Adipocyte (in vitro differentiated cells): Measurements from ENCODE around the gene RUNX3.

Experiments used
- DNase-seq: peaks from one replicate; pipeline ENCODE4 v3.0.0-alpha.2; 2015; ENCODE audit warnings: low read depth
- H3K27me3 ChIP-seq: replicated peaks from 2 replicates; pipeline ENCODE4 v1.7.0; 2013; ENCODE audit warnings: mild to moderate bottlenecking, low read length, moderate library complexity; ENCODE audit not compliant: control insufficient read depth, insufficient read depth
- H3K36me3 ChIP-seq: 2 replicates; pipeline ENCODE4 v1.7.0; 2013; ENCODE audit warnings: low read length, mild to moderate bottlenecking, moderate library complexity; ENCODE audit not compliant: control insufficient read depth, insufficient read depth, severe bottlenecking
- H3K4me1 ChIP-seq: 2 replicates; pipeline ENCODE4 v1.7.0; 2013; ENCODE audit warnings: mild to moderate bottlenecking, low read length, moderate library complexity; ENCODE audit not compliant: control insufficient read depth, insufficient read depth
- H3K4me3 ChIP-seq: 2 replicates; pipeline ENCODE4 v1.7.0; 2013; ENCODE audit warnings: mild to moderate bottlenecking, low read length, moderate library complexity
- H3K9ac ChIP-seq: 2 replicates; pipeline ENCODE4 v1.7.0; 2013; ENCODE audit warnings: mild to moderate bottlenecking, low read length, moderate library complexity
- H3K9me3 ChIP-seq: 2 replicates; pipeline ENCODE4 v1.7.0; 2013; ENCODE audit warnings: mild to moderate bottlenecking, low read length, moderate library complexity; ENCODE audit not compliant: control insufficient read depth

Gene RUNX3

GRCh38 chr1:24952413-24952841, 22.4 kb upstream of the RUNX3 start:
- DNase-seq, result no peak
- Histone ChIP-seq H3K27me3 (peaks cover 32% of the 10 kb centered on the region), H3K4me3 (no peak overlapping the region), H3K4me1 (no peaks in the 10 kb centered on the region), H3K36me3 (no peaks in the 10 kb centered on the region), H3K9me3 (no peaks in the 10 kb centered on the region), H3K9ac (no peak overlapping the region)

GRCh38 chr1:24951810-24952412, 21.8 kb upstream of the RUNX3 start:
- no peaks in the 10 kb centered on the region for H3K4me1 ChIP-seq
- no peak overlapping the region for H3K4me3 ChIP-seq
- DNase-seq, result no peak
- H3K27me3 ChIP-seq, result peaks cover 26% of the 10 kb centered on the region
- H3K36me3 ChIP-seq, result no peaks in the 10 kb centered on the region
- H3K9ac ChIP-seq, result no peak overlapping the region
- no peaks in the 10 kb centered on the region for H3K9me3 ChIP-seq

DNA sequence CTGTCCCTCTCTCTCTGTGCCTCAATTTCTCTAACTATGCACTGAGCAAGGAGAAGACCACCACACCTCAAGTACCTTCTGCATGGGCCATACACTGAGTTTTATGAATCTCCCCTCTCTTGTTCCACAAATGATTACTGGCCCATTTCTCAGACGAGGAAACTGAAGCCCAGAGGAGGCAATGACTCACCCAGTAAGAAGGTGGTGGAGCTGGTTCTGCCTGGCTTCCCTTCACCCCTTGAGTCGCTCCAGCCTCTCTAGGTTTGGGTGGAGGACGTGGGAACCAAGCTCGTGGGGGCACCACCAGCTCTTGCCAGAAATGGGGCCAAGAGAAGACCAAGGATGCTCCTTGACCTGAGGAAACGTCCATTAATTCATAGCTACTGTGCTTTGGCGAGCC, 21.3 kb upstream of the RUNX3 start:
- H3K4me3 ChIP-seq, result no peak overlapping the region
- H3K27me3 ChIP-seq, result peaks cover 27% of the 10 kb centered on the region
- H3K9me3 ChIP-seq, result no peaks in the 10 kb centered on the region
- H3K4me1 ChIP-seq, result no peaks in the 10 kb centered on the region
- no peaks in the 10 kb centered on the region for H3K36me3 ChIP-seq
- DNase-seq, result no peak
- H3K9ac ChIP-seq, result no peak overlapping the region

- H3K9me3 ChIP-seq, result no peaks in the 10 kb centered on the region
- H3K4me3 ChIP-seq, result no peak overlapping the region
- no peaks in the 10 kb centered on the region for H3K36me3 ChIP-seq
- H3K4me1 ChIP-seq, result no peaks in the 10 kb centered on the region
- H3K27me3 ChIP-seq, result peaks cover 11% of the 10 kb centered on the region
- no peak overlapping the region for H3K9ac ChIP-seq
- no peak for DNase-seq
Observed at GRCh38 chr1:24949331-24949881, 19.3 kb upstream of the RUNX3 start.

DNA sequence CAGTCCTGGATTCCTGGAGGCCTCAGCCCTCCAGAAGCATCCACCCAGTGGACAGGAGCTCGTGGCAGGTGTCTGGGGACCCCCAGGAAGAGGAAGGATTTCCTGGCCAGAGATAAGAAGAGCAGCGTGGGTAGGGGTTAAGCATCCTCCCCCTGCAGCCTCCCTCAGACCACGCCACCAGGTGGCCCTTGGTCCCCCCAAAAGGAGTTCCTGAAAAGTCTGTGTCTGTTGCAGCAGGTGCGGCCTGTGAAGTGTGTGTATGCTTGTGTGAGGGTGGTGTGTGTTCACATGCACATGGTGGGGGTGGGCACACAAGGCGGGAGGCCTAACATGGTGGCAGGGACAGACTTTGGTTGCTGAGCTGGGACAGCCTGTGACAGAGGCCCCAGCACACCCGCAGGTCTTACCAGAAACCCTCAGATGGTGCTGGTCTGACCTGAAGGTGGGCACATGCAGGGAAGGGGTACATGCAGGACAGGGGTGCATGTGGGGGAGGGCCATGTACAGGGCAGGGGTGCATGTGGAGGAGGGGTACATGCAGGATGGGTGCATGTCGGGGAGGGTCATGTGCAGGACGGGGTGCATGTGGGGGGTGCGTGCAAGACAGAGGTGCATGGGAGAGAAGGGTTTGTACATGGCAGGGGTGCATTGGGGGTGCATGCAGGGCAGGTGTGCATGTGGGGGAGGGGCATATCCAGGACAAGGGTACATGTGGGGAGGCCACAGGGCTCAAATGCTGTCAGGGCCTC, 18.2 kb upstream of the RUNX3 start:
- H3K36me3 ChIP-seq, result no peaks in the 10 kb centered on the region
- no peak overlapping the region for H3K4me3 ChIP-seq
- no peak for DNase-seq
- H3K4me1 ChIP-seq, result no peaks in the 10 kb centered on the region
- no peak overlapping the region for H3K9ac ChIP-seq
- no peaks in the 10 kb centered on the region for H3K9me3 ChIP-seq
- peaks cover 12% of the 10 kb centered on the region for H3K27me3 ChIP-seq

DNA sequence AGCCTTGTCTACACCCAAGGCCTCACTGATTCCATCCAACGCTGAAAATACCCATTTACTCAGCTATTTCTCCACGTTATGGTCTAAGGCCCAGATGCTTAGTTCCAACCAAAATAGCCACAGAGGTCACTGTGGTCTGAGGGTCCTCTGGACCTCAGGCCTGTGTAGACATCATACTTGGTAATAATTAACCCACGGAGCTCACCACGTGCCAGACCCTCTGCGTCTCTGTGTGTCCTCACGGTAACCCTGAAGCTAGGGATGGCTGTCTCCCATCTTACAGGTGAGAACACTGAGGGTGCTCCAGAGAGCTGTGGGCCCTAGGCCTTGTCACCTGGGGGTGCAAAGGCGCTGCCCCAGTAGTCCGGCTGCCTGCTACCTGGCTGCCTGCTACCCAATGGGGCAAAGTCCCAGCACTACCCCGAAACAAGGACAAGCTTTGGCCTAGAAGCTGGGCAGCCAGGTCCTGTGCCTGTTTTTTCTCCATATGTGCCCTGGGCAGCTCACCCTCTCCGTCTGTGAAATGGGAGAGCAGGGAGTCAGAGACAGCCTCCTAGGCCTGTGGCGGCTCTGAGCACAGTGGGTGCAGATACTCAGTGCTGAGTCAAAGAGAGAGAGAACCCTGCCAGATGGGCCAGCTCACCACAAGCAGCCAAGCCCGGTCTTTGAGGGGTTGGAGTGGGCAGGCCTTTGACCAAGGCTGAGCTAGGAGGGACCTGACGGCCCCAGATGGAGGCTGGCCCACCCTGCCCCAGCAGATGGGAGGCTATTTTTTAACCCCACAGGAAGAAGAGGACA, 17.0 kb upstream of the RUNX3 start:
- Histone ChIP-seq H3K27me3 (peaks cover 20% of the 10 kb centered on the region), H3K4me1 (no peaks in the 10 kb centered on the region), H3K9ac (no peak overlapping the region), H3K4me3 (no peak overlapping the region), H3K36me3 (no peaks in the 10 kb centered on the region), H3K9me3 (no peaks in the 10 kb centered on the region)
- no peak for DNase-seq

DNA sequence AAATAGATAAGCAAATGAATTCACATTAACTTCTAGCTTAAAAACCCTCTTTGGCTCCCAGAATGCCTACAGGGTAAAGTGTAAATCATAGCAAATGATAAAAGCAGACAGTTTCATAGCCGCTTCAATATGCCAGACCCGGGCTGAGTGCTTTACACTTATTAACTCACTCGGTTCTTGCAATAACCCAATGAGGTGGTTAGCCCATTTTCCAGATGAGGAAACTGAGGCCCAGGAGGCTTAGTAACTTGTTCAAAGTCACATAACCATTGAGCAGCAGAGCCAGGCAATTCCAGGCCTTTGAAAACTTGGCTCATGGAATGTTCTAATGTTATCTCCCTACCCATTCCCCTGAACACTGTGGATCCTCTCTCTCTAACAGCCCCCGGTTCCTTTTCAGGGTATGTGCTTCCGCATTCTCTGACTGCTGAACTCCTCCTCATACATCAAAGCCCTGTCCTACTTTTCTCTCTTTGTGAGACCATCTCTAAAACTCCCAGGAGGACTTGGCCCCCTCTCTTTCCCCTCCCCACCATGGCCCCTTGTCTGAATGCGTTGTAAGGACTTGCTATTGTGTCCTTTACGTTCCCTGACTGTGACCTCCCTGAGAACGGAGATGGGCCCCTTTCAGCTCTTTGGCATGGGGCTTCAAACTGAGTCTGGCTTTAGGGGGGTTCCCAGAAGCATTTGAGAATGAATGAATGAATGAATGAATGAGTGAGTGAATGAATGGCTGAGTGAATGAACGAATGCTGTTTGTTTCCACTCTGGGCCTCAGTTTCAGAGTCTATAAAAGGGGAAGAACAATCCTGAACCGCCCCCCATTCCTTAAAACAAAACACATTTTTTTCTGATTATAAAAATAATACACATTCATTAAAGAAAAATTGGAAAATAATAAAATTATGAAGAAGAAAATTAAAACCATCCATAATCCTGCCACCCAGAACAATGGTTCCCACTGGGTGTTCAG, 15.6 kb upstream of the RUNX3 start:
- Histone ChIP-seq H3K9ac (no peak overlapping the region), H3K4me1 (no peaks in the 10 kb centered on the region), H3K36me3 (no peaks in the 10 kb centered on the region), H3K27me3 (peaks cover 29% of the 10 kb centered on the region), H3K4me3 (no peak overlapping the region), H3K9me3 (no peaks in the 10 kb centered on the region)
- DNase-seq, result no peak

DNA sequence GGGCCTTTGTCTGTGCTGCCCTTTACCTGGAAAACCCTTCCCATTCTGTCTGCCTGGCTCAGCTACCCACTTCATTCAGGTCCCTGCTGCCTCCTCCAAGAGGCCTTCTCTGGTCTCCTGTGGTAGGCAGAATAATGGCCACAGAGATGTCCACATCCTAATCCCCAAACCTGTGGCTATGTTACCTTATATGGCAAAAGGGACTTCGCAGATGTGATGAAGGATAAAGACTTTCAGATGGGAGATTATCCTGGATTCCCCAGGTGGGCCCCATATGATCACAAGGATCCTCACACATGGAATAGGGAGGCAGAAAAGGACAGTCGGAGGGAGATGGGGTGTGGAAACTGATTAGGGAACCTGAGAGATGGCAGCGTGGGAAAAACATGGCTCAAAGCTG, 14.2 kb upstream of the RUNX3 start:
- Histone ChIP-seq H3K9ac (no peak overlapping the region), H3K27me3 (peaks cover 33% of the 10 kb centered on the region), H3K36me3 (no peaks in the 10 kb centered on the region), H3K9me3 (no peaks in the 10 kb centered on the region), H3K4me3 (no peak overlapping the region), H3K4me1 (no peaks in the 10 kb centered on the region)
- no peak for DNase-seq

DNA sequence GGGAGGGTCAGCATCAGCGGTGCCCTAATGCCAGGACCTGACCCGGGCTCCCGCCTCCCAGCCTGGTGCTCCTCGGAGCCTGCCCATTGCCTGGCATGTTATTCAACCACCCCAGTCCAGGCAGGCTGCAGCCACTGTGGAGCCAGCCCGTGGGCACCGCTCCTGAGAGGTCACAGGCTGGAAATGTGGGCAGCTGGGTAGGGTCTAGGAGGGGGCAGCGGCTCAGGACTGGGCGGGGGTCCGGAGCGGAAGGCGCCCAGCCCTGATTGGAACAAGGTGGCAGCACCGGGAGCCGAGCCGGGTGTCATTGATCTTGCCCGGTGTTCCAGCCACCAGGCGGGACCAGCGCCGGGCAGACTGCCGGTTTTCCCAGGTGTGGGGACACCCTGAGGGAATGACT, 12.7 kb upstream of the RUNX3 start:
- Histone ChIP-seq H3K9me3 (no peaks in the 10 kb centered on the region), H3K4me1 (no peaks in the 10 kb centered on the region), H3K27me3 (peaks cover 38% of the 10 kb centered on the region), H3K9ac (no peak overlapping the region), H3K36me3 (no peaks in the 10 kb centered on the region), H3K4me3 (no peak overlapping the region)
- no peak for DNase-seq

DNA sequence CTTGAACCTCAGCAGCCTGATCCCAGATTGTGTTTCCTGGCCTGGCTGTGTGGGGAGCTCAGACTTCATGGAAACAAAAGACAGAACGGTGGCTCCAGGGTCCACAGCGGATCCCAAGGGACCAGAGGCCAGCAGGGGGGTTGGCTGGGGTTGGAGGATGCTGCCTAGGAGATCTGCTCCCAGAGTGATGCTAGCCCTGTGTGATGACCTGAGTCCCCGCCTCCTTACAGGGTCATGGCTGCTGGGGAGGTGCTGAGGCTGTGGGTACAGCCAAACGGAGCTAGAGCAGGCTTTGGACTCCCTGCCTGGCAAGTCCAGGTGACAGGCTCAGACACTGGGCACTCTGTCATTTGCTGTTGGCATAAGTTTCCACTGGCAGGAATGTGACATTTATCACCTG, 11.5 kb upstream of the RUNX3 start:
- Histone ChIP-seq H3K9me3 (no peaks in the 10 kb centered on the region), H3K27me3 (peaks cover 34% of the 10 kb centered on the region), H3K4me3 (no peak overlapping the region), H3K36me3 (no peaks in the 10 kb centered on the region), H3K9ac (no peak overlapping the region), H3K4me1 (no peaks in the 10 kb centered on the region)
- no peak for DNase-seq
